HG03025 (cell line): ENCODE measurements around the gene GSDME.
A peak's percentile ranks its signal among the peaks of the same experiment; 100 is the strongest.

ENCODE experiments used
- ATAC-seq: cut with Tn5 transposase; IDR thresholded peaks from one replicate; pipeline ENCODE4 v1.9.1; 2021; ENCODE audit warnings: mild to moderate bottlenecking, moderate library complexity; ENCODE audit not compliant: unreplicated experiment, low FRiP score

GSDME gene

GRCh38 chr7:24724451-24725190 is 32.6 kb downstream of the GSDME start:
- ATAC-seq = no peak

- ATAC-seq = no peak
Measured at GRCh38 chr7:24723178-24723530, 34.1 kb downstream of the GSDME start.

- ATAC-seq = no peak
Measured at GRCh38 chr7:24722386-24723177, 34.7 kb downstream of the GSDME start.

GRCh38 chr7:24721481-24722001 is 35.7 kb downstream of the GSDME start:
- no peak for ATAC-seq

- no peak for ATAC-seq
Measured at GRCh38 chr7:24720283-24720682, 37.0 kb downstream of the GSDME start.

GRCh38 chr7:24718977-24719491 is 38.2 kb downstream of the GSDME start:
- ATAC-seq = peak; percentile 55

GRCh38 chr7:24718431-24718831 is 38.8 kb downstream of the GSDME start:
- no peak for ATAC-seq

- ATAC-seq = no peak
Measured at GRCh38 chr7:24717694-24718320, 39.5 kb downstream of the GSDME start.

GRCh38 chr7:24717247-24717622 is 40.0 kb downstream of the GSDME start:
- no peak for ATAC-seq

- no peak for ATAC-seq
Measured at GRCh38 chr7:24716480-24717246, 40.6 kb downstream of the GSDME start.

GRCh38 chr7:24715661-24716479 is 41.4 kb downstream of the GSDME start:
- peak; percentile 47 for ATAC-seq

GRCh38 chr7:24715171-24715570 is 42.1 kb downstream of the GSDME start:
- ATAC-seq = peak; percentile 2

- no peak for ATAC-seq
Measured at GRCh38 chr7:24714676-24715010, 42.6 kb downstream of the GSDME start.

GRCh38 chr7:24713850-24714675 is 43.2 kb downstream of the GSDME start:
- ATAC-seq = no peak

GRCh38 chr7:24713039-24713793 is 44.0 kb downstream of the GSDME start:
- no peak for ATAC-seq

GRCh38 chr7:24709585-24710360 is 47.5 kb downstream of the GSDME start:
- no peak for ATAC-seq

GRCh38 chr7:24709051-24709450 is 48.2 kb downstream of the GSDME start:
- no peak for ATAC-seq
